Thoracic aorta (tissue), 2 donors: Measurements from ENCODE around the gene GLUD1. TPM values are rescaled to one million over a fixed set of nuclear protein-coding genes. Genes with fewer than 3 reads are reported as not detected.
"Not testable (repeated sequence)": the region's sequence is repeated elsewhere in the genome, so short reads cannot be mapped to it uniquely, and the experiment has no call there.

Experiments used
- ATAC-seq: fragments of 150-250 bp; one replicate; pipeline ENCODE4 v1.8.0; 2017; ENCODE audit warnings: low read depth; ENCODE audit not compliant: insufficient number of reproducible peaks, low FRiP score
- DNase-seq: peaks from one replicate; pipeline ENCODE4 v3.0.0-alpha.2; 2020; ENCODE audit warnings: low spot score
- H3K27ac ChIP-seq, 2 donors: fragments of 200-600 bp; sonication (generic); 1 replicate in 1 of 2; 2 replicates in 1 of 2; pipeline ENCODE4 v1.5.1; 2016; ENCODE audit warnings: mild to moderate bottlenecking in 2 of 2, moderate library complexity in 2 of 2
- H3K27me3 ChIP-seq: fragments of 200-600 bp; sonication (generic); replicated peaks from 2 replicates; pipeline ENCODE4 v1.6.0; 2016; ENCODE audit warnings: mild to moderate bottlenecking; ENCODE audit not compliant: insufficient read depth
- H3K36me3 ChIP-seq: fragments of 200-600 bp; sonication (generic); one replicate; pipeline ENCODE4 v1.5.1; 2016
- H3K4me1 ChIP-seq, 2 donors: fragments of 200-600 bp; sonication (generic); 1 replicate in 1 of 2; 2 replicates in 1 of 2; pipeline versions ENCODE4 v1.5.1 to v1.6.0; 2016; ENCODE audit warnings: low read depth in 2 of 2, mild to moderate bottlenecking in 1 of 2; ENCODE audit not compliant: control insufficient read depth in 1 of 2
- H3K4me3 ChIP-seq: fragments of 200-600 bp; sonication (generic); 2 replicates; pipeline ENCODE4 v1.5.1; 2016; ENCODE audit warnings: mild to moderate bottlenecking
- H3K9me3 ChIP-seq: fragments of 200-600 bp; sonication (generic); 2 replicates; pipeline ENCODE4 v1.5.1; 2016
- CTCF ChIP-seq: fragments of 200-600 bp; sonication (generic); IDR thresholded peaks from one replicate; pipeline ENCODE4 v1.5.1; 2019; ENCODE audit warnings: antibody characterized with exemption
- total RNA-seq, 2 donors: library from RNA; depleted of rRNA; stranded (reverse); fragments of >200 nt; gene quantifications; one replicate each; pipeline versions ENCODE4 v1.1.0 to v1.2.3, GENCODE V29; 2016

The GLUD1 gene
- total RNA-seq, 2 donors from 2014 or later = 141 to 189 TPM

GRCh38 chr10:87118122-87118521 lies 23.5 kb upstream of the GLUD1 start:
- not testable (repeated sequence) for H3K36me3 ChIP-seq, H3K27ac ChIP-seq, H3K4me1 ChIP-seq, H3K9me3 ChIP-seq, DNase-seq, H3K27me3 ChIP-seq, ATAC-seq, H3K4me3 ChIP-seq

GRCh38 chr10:87105446-87106124 lies 10.9 kb upstream of the GLUD1 start:
- ATAC-seq (no peak), DNase-seq (no peak)
- no peaks in the 10 kb centered on the region for H3K4me1 ChIP-seq
- no peak overlapping the region for H3K4me3 ChIP-seq
- no peak for TF ChIP-seq CTCF
- peaks cover 14% of the 10 kb centered on the region for H3K36me3 ChIP-seq
- no peak overlapping the region for H3K27ac ChIP-seq
- H3K9me3 ChIP-seq = no peaks in the 10 kb centered on the region
- H3K27me3 ChIP-seq = no peaks in the 10 kb centered on the region

GRCh38 chr10:87104727-87105126 lies 10.1 kb upstream of the GLUD1 start:
- DNase-seq, H3K27me3 ChIP-seq, H3K4me1 ChIP-seq, H3K27ac ChIP-seq, H3K4me3 ChIP-seq, H3K9me3 ChIP-seq, ATAC-seq: not testable (repeated sequence)
- peaks cover 14% of the 10 kb centered on the region for H3K36me3 ChIP-seq

GRCh38 chr10:87101996-87102395 lies 7.4 kb upstream of the GLUD1 start:
- Histone ChIP-seq H3K4me1 (no peaks in the 10 kb centered on the region), H3K27me3 (no peaks in the 10 kb centered on the region), H3K4me3 (no peak overlapping the region), H3K9me3 (no peaks in the 10 kb centered on the region), H3K27ac (no peak overlapping the region), H3K36me3 (peaks cover 3% of the 10 kb centered on the region)
- ATAC-seq (no peak), DNase-seq (no peak)
- TF ChIP-seq CTCF = no peak

GRCh38 chr10:87095236-87095945 lies 748 bp upstream of the GLUD1 start:
- H3K9me3 ChIP-seq = no peaks in the 10 kb centered on the region
- peak overlapping the region; percentile 86 for H3K4me3 ChIP-seq
- no peaks in the 10 kb centered on the region for H3K36me3 ChIP-seq
- H3K27me3 ChIP-seq = no peaks in the 10 kb centered on the region
- ATAC-seq = peak; percentile 62
- DNase-seq = peak; percentile 68
- H3K4me1 ChIP-seq = peaks cover 7 to 24% of the 10 kb centered on the region in 2 donors
- peak overlapping the region; percentile 90 to 91 for H3K27ac ChIP-seq
- TF ChIP-seq CTCF = no peak

GRCh38 chr10:87093632-87094372 lies 841 bp downstream of the GLUD1 start:
- no peaks in the 10 kb centered on the region for H3K36me3 ChIP-seq
- no peaks in the 10 kb centered on the region for H3K27me3 ChIP-seq
- peak overlapping the region; percentile 85 for H3K4me3 ChIP-seq
- H3K27ac ChIP-seq = peak overlapping the region; percentile 94 to 98
- DNase-seq (peak; percentile 52), ATAC-seq (peak; percentile 10)
- no peak for TF ChIP-seq CTCF
- H3K9me3 ChIP-seq = no peaks in the 10 kb centered on the region
- H3K4me1 ChIP-seq = peaks cover 10 to 32% of the 10 kb centered on the region in 2 donors
